Hippocampal formation (tissue), 2 donors: Measurements from ENCODE around the gene ATAD2B.

ENCODE experiments used
- DNase-seq, 2 donors: peaks; one replicate each; lab custom pipeline; 2025; lab: John Stamatoyannopoulos, UW

Gene ATAD2B

GRCh38 chr2:23837871-23838270 is 89.1 kb downstream of the ATAD2B start:
- peak in 1 of 2 donors; percentile 10 for DNase-seq

GRCh38 chr2:23836971-23837565 is 89.9 kb downstream of the ATAD2B start:
- no peak for DNase-seq

- no peak for DNase-seq
Measured at GRCh38 chr2:23836505-23836904, 90.4 kb downstream of the ATAD2B start.

GRCh38 chr2:23835988-23836387 is 90.9 kb downstream of the ATAD2B start:
- no peak for DNase-seq

- DNase-seq = no peak
Measured at GRCh38 chr2:23835423-23835822, 91.5 kb downstream of the ATAD2B start.

GRCh38 chr2:23828986-23829385 is 97.9 kb downstream of the ATAD2B start:
- DNase-seq = no peak

GRCh38 chr2:23828256-23828980 is 98.5 kb downstream of the ATAD2B start:
- no peak for DNase-seq

- DNase-seq = no peak
Measured at GRCh38 chr2:23827287-23827686, 99.6 kb downstream of the ATAD2B start.

- DNase-seq = no peak
Measured at GRCh38 chr2:23826771-23827170, 100.2 kb downstream of the ATAD2B start.

GRCh38 chr2:23826040-23826439 is 100.9 kb downstream of the ATAD2B start:
- no peak for DNase-seq

GRCh38 chr2:23824777-23825212 is 102.1 kb downstream of the ATAD2B start:
- peak in 1 of 2 donors; percentile 7 for DNase-seq

- DNase-seq = no peak
Measured at GRCh38 chr2:23823863-23824262, 103.1 kb downstream of the ATAD2B start.

- DNase-seq = no peak
Measured at GRCh38 chr2:23814963-23815362, 112.0 kb downstream of the ATAD2B start.

- DNase-seq = no peak
Measured at GRCh38 chr2:23813438-23813837, 113.5 kb downstream of the ATAD2B start.

GRCh38 chr2:23809150-23809549 is 117.8 kb downstream of the ATAD2B start:
- no peak for DNase-seq

GRCh38 chr2:23806665-23807249 is 120.2 kb downstream of the ATAD2B start:
- no peak for DNase-seq

GRCh38 chr2:23806201-23806600 is 120.7 kb downstream of the ATAD2B start:
- no peak for DNase-seq

GRCh38 chr2:23803965-23804542 is 122.9 kb downstream of the ATAD2B start:
- no peak for DNase-seq

- peak in 1 of 2 donors; percentile 3 for DNase-seq
Measured at GRCh38 chr2:23803264-23803964, 123.5 kb downstream of the ATAD2B start.

- DNase-seq = no peak
Measured at GRCh38 chr2:23801396-23801795, 125.5 kb downstream of the ATAD2B start.

- DNase-seq = no peak
Measured at GRCh38 chr2:23794234-23794633, 132.7 kb downstream of the ATAD2B start.

GRCh38 chr2:23793476-23793875 is 133.4 kb downstream of the ATAD2B start:
- no peak for DNase-seq
